Stomach smooth muscle (tissue), 2 donors: ENCODE measurements around the gene SUFU.
A peak's percentile ranks its signal among the peaks of the same experiment; 100 is the strongest.

Experiments used
- H3K27ac ChIP-seq: one replicate; pipeline ENCODE4 v1.7.0; 2013; ENCODE audit warnings: mild to moderate bottlenecking, low read length, inconsistent platforms
- H3K27me3 ChIP-seq, 2 donors: one replicate each; pipeline ENCODE4 v1.7.0; 2013; ENCODE audit warnings: low read length in 2 of 2; ENCODE audit not compliant: insufficient read depth in 2 of 2, control insufficient read depth in 1 of 2
- H3K36me3 ChIP-seq, 2 donors: one replicate each; pipeline ENCODE4 v1.7.0; 2013; ENCODE audit warnings: low read length in 2 of 2; ENCODE audit not compliant: control insufficient read depth in 2 of 2, insufficient read depth in 2 of 2
- H3K4me1 ChIP-seq: one replicate; pipeline ENCODE4 v1.7.0; 2013; ENCODE audit warnings: low read length; ENCODE audit not compliant: control insufficient read depth, insufficient read depth
- H3K4me3 ChIP-seq, 2 donors: one replicate each; pipeline ENCODE4 v1.7.0; 2013; ENCODE audit warnings: low read length in 2 of 2
- H3K9ac ChIP-seq, 2 donors: one replicate each; pipeline ENCODE4 v1.7.0; 2013; ENCODE audit warnings: low read length in 2 of 2, mild to moderate bottlenecking in 1 of 2
- H3K9me3 ChIP-seq, 2 donors: one replicate each; pipeline ENCODE4 v1.7.0; 2013; ENCODE audit warnings: low read length in 2 of 2; ENCODE audit not compliant: control insufficient read depth in 2 of 2
- donor health status: healthy.
- donor health status: Pancreatic carcinoma.

Gene SUFU

GRCh38 chr10:102595897-102596296, 92.1 kb downstream of the SUFU start:
- Histone ChIP-seq H3K27me3 (no peaks in the 10 kb centered on the region), H3K4me1 (peaks cover 40% of the 10 kb centered on the region), H3K4me3 (no peak overlapping the region), H3K9me3 (no peaks in the 10 kb centered on the region), H3K36me3 (peaks cover 10 to 27% of the 10 kb centered on the region in 2 donors), H3K27ac (peak overlapping the region; percentile 86), H3K9ac (peak overlapping the region in 1 of 2 donors; percentile 30)

GRCh38 chr10:102596506-102596971, 92.8 kb downstream of the SUFU start:
- H3K9me3 ChIP-seq: no peaks in the 10 kb centered on the region
- peaks cover 11 to 30% of the 10 kb centered on the region in 2 donors for H3K36me3 ChIP-seq
- H3K27me3 ChIP-seq: no peaks in the 10 kb centered on the region
- peaks cover 44% of the 10 kb centered on the region for H3K4me1 ChIP-seq
- no peak overlapping the region for H3K9ac ChIP-seq
- peak overlapping the region in 1 of 2 donors; percentile 15 for H3K4me3 ChIP-seq
- H3K27ac ChIP-seq: peak overlapping the region; percentile 86

- peak overlapping the region; percentile 86 for H3K27ac ChIP-seq
These were observed 93.6 kb downstream of the SUFU start for GRCh38 chr10:102597131-102597991.

GRCh38 chr10:102598243-102598642, 94.5 kb downstream of the SUFU start:
- Histone ChIP-seq H3K9ac (no peak overlapping the region), H3K36me3 (peaks cover 13 to 35% of the 10 kb centered on the region in 2 donors), H3K4me1 (peaks cover 41% of the 10 kb centered on the region), H3K27ac (peak overlapping the region; percentile 86), H3K9me3 (no peaks in the 10 kb centered on the region), H3K4me3 (no peak overlapping the region), H3K27me3 (no peaks in the 10 kb centered on the region)

More at GRCh38 chr10:102597131-102597991, 93.6 kb downstream of the SUFU start:
- Histone ChIP-seq H3K9ac (no peak overlapping the region), H3K4me3 (peak overlapping the region in 1 of 2 donors; percentile 15), H3K27me3 (no peaks in the 10 kb centered on the region), H3K4me1 (peaks cover 47% of the 10 kb centered on the region), H3K36me3 (peaks cover 13 to 30% of the 10 kb centered on the region in 2 donors), H3K9me3 (no peaks in the 10 kb centered on the region)

- Histone ChIP-seq H3K36me3 (peaks cover 16 to 42% of the 10 kb centered on the region in 2 donors), H3K27ac (peak overlapping the region; percentile 18), H3K4me3 (no peak overlapping the region), H3K4me1 (peaks cover 44% of the 10 kb centered on the region), H3K9me3 (no peaks in the 10 kb centered on the region), H3K9ac (peak overlapping the region in 1 of 2 donors; percentile 13), H3K27me3 (no peaks in the 10 kb centered on the region)
These were observed 96.0 kb downstream of the SUFU start for GRCh38 chr10:102599565-102600327.

GRCh38 chr10:102600816-102601215, 97.0 kb downstream of the SUFU start:
- Histone ChIP-seq H3K9me3 (no peaks in the 10 kb centered on the region), H3K4me3 (no peak overlapping the region), H3K27me3 (no peaks in the 10 kb centered on the region), H3K9ac (no peak overlapping the region), H3K4me1 (peaks cover 33% of the 10 kb centered on the region), H3K27ac (peak overlapping the region; percentile 18), H3K36me3 (peaks cover 16 to 42% of the 10 kb centered on the region in 2 donors)

GRCh38 chr10:102601639-102602038, 97.9 kb downstream of the SUFU start:
- Histone ChIP-seq H3K9me3 (no peaks in the 10 kb centered on the region), H3K27ac (peak overlapping the region; percentile 42), H3K9ac (no peak overlapping the region), H3K27me3 (no peaks in the 10 kb centered on the region), H3K4me1 (peaks cover 25% of the 10 kb centered on the region), H3K36me3 (peaks cover 16 to 42% of the 10 kb centered on the region in 2 donors), H3K4me3 (no peak overlapping the region)

GRCh38 chr10:102602272-102603045, 98.7 kb downstream of the SUFU start:
- H3K9me3 ChIP-seq: no peaks in the 10 kb centered on the region
- H3K4me1 ChIP-seq: peaks cover 18% of the 10 kb centered on the region
- H3K9ac ChIP-seq: no peak overlapping the region
- peak overlapping the region; percentile 42 for H3K27ac ChIP-seq
- no peaks in the 10 kb centered on the region for H3K27me3 ChIP-seq
- no peak overlapping the region for H3K4me3 ChIP-seq
- peaks cover 14 to 40% of the 10 kb centered on the region in 2 donors for H3K36me3 ChIP-seq

GRCh38 chr10:102603946-102604345, 100.2 kb downstream of the SUFU start:
- Histone ChIP-seq H3K4me1 (peaks cover 19% of the 10 kb centered on the region), H3K27ac (peak overlapping the region; percentile 18), H3K4me3 (no peak overlapping the region), H3K36me3 (peaks cover 6 to 31% of the 10 kb centered on the region in 2 donors), H3K27me3 (no peaks in the 10 kb centered on the region), H3K9me3 (no peaks in the 10 kb centered on the region), H3K9ac (no peak overlapping the region)

GRCh38 chr10:102604439-102604841, 100.7 kb downstream of the SUFU start:
- Histone ChIP-seq H3K4me1 (peaks cover 19% of the 10 kb centered on the region), H3K36me3 (peaks cover 6 to 26% of the 10 kb centered on the region in 2 donors), H3K9me3 (no peaks in the 10 kb centered on the region), H3K4me3 (no peak overlapping the region), H3K27me3 (no peaks in the 10 kb centered on the region), H3K27ac (no peak overlapping the region), H3K9ac (no peak overlapping the region)
